Muscle of leg (tissue), 11 donors: ENCODE results near the gene TRUB2. TPM values are rescaled to one million over a fixed set of nuclear protein-coding genes. Genes with fewer than 3 reads are reported as not detected.
A peak's percentile ranks its signal among the peaks of the same experiment; 100 is the strongest.
"Not testable (repeated sequence)": the region's sequence is repeated elsewhere in the genome, so short reads cannot be mapped to it uniquely, and the experiment has no call there.

Experiments
- DNase-seq: peaks from one replicate; pipeline ENCODE4 v3.0.0; 2013
- H3K27ac ChIP-seq: one replicate; pipeline ENCODE4 v1.5.1; 2013; ENCODE audit warnings: mild to moderate bottlenecking, low read length, control low read depth
- H3K27me3 ChIP-seq: one replicate; pipeline ENCODE4 v1.6.1; 2013; ENCODE audit warnings: low read length; ENCODE audit not compliant: control insufficient read depth, insufficient read depth
- H3K36me3 ChIP-seq: one replicate; pipeline ENCODE4 v1.6.1; 2013; ENCODE audit warnings: low read length; ENCODE audit not compliant: control insufficient read depth, insufficient read depth
- H3K4me1 ChIP-seq: one replicate; pipeline ENCODE4 v1.6.1; 2013; ENCODE audit warnings: low read length; ENCODE audit not compliant: control insufficient read depth, insufficient read depth
- H3K4me3 ChIP-seq: one replicate; pipeline ENCODE4 v1.5.1; 2013; ENCODE audit warnings: low read length, control low read depth
- H3K9me3 ChIP-seq: replicated peaks from 2 replicates; pipeline ENCODE4 v1.6.1; 2013; ENCODE audit warnings: low read depth, low read length; ENCODE audit not compliant: control insufficient read depth
- WGBS: methylation state at CpG from one replicate; pipeline ENCODE4 v1.1.5; 2013; ENCODE audit warnings: missing lambda C conversion rate; ENCODE audit not compliant: insufficient coverage; 5-methylcytosine and 5-hydroxymethylcytosine counted together
- polyA plus RNA-seq, 8 donors: library from polyadenylated mRNA; unstranded; fragments of 120-200 nt; gene quantifications; one replicate each; pipeline versions ENCODE4 v1.2.1 to v1.2.3, GENCODE V29; 2013; ENCODE audit warnings: inconsistent platforms in 1 of 8, low replicate concordance in 1 of 8; ENCODE audit not compliant: insufficient read length in 8 of 8, insufficient read depth in 1 of 8
- total RNA-seq: library from RNA; stranded (reverse); fragments of 120-200 nt; gene quantifications from one replicate; pipeline ENCODE4 v1.2.4, GENCODE V29; 2013

The TRUB2 gene
- total and polyA plus RNA-seq, 9 donors = 20.0 to 25.3 (median 23.6) TPM

- peaks cover 48% of the 10 kb centered on the region for H3K36me3 ChIP-seq
- 95% methylated on average over 8 of the region's 8 CpGs for WGBS
- peaks cover 11% of the 10 kb centered on the region for H3K4me1 ChIP-seq
- no peak overlapping the region for H3K27ac ChIP-seq
- DNase-seq = no peak
- no peaks in the 10 kb centered on the region for H3K27me3 ChIP-seq
- no peaks in the 10 kb centered on the region for H3K9me3 ChIP-seq
- no peak overlapping the region for H3K4me3 ChIP-seq
Measured at GRCh38 chr9:128342971-128343680, 20.9 kb upstream of the TRUB2 start.

- no peaks in the 10 kb centered on the region for H3K27me3 ChIP-seq
- peak overlapping the region; percentile 85 for H3K4me3 ChIP-seq
- peaks cover 34% of the 10 kb centered on the region for H3K36me3 ChIP-seq
- peaks cover 11% of the 10 kb centered on the region for H3K4me1 ChIP-seq
- WGBS = 59% methylated on average over 6 of the region's 13 CpGs
- no peaks in the 10 kb centered on the region for H3K9me3 ChIP-seq
- DNase-seq = peak; percentile 61
- H3K27ac ChIP-seq = no peak overlapping the region
Measured at GRCh38 chr9:128341435-128341849, 19.2 kb upstream of the TRUB2 start.

- Histone ChIP-seq H3K27me3 (no peaks in the 10 kb centered on the region), H3K4me1 (peaks cover 11% of the 10 kb centered on the region), H3K4me3 (peak overlapping the region; percentile 85), H3K27ac (peak overlapping the region; percentile 20), H3K9me3 (no peaks in the 10 kb centered on the region), H3K36me3 (peaks cover 32% of the 10 kb centered on the region)
- DNase-seq = no peak
- WGBS = under 1% methylated on average over 39 of the region's 48 CpGs
Measured at GRCh38 chr9:128340691-128341434, 18.6 kb upstream of the TRUB2 start.

- Histone ChIP-seq H3K27ac (peak within 1 kb of the TSS; percentile 51), H3K4me1 (peaks cover 11% of the 10 kb centered on the region), H3K27me3 (no peaks in the 10 kb centered on the region), H3K9me3 (no peaks in the 10 kb centered on the region), H3K4me3 (peak within 1 kb of the TSS; percentile 85), H3K36me3 (peaks cover 29% of the 10 kb centered on the region)
- 7% methylated on average over 72 of the region's 75 CpGs for WGBS
- peak; percentile 82 for DNase-seq
Measured at GRCh38 chr9:128339761-128340690, 17.8 kb upstream of the TRUB2 start, which contains the start of gene SLC27A4. TSS of gene SLC27A4 (plus strand) at chr9:128340527. CDS start at chr9:128343133, 2,606 bp downstream.

GRCh38 chr9:128338852-128339614 lies 16.8 kb upstream of the TRUB2 start:
- DNase-seq, H3K27me3 ChIP-seq, H3K9me3 ChIP-seq, H3K27ac ChIP-seq, H3K4me3 ChIP-seq: not testable (repeated sequence)
- 88% methylated on average over 8 of the region's 15 CpGs for WGBS
- peaks cover 11% of the 10 kb centered on the region for H3K4me1 ChIP-seq
- H3K36me3 ChIP-seq = peaks cover 19% of the 10 kb centered on the region

DNA sequence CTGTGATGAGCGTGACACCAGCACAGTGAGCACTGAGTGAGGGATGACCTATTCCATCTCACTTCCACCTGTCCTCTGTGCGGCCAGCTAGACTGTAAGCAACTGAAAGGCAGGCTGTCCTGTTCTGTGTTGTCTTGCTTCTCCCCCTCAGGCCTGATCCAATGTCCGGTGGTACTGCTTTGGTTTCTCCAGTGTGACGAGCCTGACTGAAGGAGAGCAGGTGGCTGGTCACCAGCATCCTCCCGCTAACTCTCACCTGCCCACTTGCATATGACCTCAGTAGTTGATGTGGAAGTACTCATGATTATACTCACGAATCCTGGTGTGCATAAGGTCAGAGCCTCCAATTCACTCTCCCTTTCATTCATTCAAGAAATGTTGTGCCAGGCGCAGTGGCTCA lies 15.7 kb upstream of the TRUB2 start:
- Histone ChIP-seq H3K36me3 (peaks cover 20% of the 10 kb centered on the region), H3K27me3 (no peaks in the 10 kb centered on the region)

DNA sequence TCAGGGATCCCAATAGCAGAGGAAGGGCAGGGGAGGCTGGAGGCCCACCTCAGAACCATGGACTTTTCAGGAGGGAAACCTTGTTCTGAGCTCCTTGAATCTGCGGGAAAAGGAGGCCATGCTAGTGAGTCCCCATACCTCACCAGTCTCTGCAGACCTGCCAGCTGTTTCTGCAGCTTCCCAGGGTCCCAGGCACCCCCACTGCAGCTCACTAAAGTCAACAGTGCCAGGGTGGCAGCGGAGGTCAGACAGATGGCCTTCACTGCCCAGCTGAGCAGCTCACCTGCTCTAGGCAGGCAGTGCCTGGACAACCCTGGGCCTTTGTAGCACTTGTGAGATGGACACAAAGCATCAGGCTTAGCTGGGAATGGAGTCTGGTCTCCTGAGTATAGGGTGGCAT lies 13.7 kb upstream of the TRUB2 start:
- no peaks in the 10 kb centered on the region for H3K9me3 ChIP-seq
- DNase-seq = no peak
- no peak overlapping the region for H3K27ac ChIP-seq
- no peaks in the 10 kb centered on the region for H3K27me3 ChIP-seq
- 72% methylated on average over 2 of the region's 2 CpGs for WGBS
- peaks cover 6% of the 10 kb centered on the region for H3K4me1 ChIP-seq
- H3K36me3 ChIP-seq = peaks cover 28% of the 10 kb centered on the region
- H3K4me3 ChIP-seq = no peak overlapping the region

More for the DNA sequence above, 15.7 kb upstream of the TRUB2 start:
- 100% methylated on average over 2 of the region's 7 CpGs for WGBS
- Histone ChIP-seq H3K27ac (no peak overlapping the region), H3K9me3 (no peaks in the 10 kb centered on the region), H3K4me3 (no peak overlapping the region), H3K4me1 (peaks cover 11% of the 10 kb centered on the region)
- DNase-seq = no peak

DNA sequence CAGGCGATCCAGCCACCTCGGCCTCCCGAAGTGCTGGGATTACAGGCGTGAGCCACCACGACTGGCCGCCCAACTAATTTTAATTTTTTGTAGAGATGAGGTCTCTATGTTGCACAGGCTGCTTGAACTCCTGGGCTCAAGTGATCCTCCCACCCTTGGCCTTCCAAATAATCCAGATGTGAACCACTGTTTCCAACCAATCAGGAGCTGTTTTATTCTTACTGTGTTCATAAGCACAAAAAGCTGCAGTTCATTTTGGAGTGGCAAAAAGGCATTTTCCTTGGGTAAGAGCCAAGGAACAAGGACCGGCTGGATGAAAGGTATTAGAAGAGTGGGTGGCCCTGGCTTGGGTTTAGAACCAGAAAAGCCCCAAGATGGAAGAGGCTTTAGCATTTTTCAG lies 12.9 kb upstream of the TRUB2 start:
- Histone ChIP-seq H3K27me3 (no peaks in the 10 kb centered on the region), H3K27ac (no peak overlapping the region), H3K9me3 (no peaks in the 10 kb centered on the region), H3K36me3 (peaks cover 28% of the 10 kb centered on the region), H3K4me1 (peaks cover 4% of the 10 kb centered on the region), H3K4me3 (no peak overlapping the region)
- 69% methylated on average over 3 of the region's 7 CpGs for WGBS
- peak; percentile 58 for DNase-seq

DNA sequence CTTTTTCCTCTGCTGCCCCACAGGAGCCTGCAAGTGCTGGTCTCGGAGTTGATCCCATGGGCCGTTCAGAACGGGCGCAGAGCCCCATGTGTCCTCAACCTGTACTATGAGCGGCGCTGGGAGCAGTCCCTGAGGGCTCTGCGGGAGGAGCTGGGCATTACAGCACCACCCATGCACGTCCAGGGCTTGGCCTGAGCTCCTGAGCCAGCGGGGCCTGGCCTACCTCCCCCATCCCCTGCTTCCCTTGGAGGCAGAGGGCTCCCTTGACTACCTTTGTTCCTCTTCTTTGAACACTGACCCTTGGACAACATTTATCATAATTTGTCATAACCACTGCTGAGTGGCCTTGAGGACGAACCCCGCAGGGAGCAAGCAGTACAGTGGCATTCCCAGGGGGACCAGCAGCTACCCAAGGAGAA lies 11.2 kb upstream of the TRUB2 start:
- Histone ChIP-seq H3K36me3 (peaks cover 36% of the 10 kb centered on the region), H3K4me1 (no peaks in the 10 kb centered on the region), H3K4me3 (no peak overlapping the region), H3K9me3 (no peaks in the 10 kb centered on the region), H3K27me3 (no peaks in the 10 kb centered on the region), H3K27ac (no peak overlapping the region)
- WGBS = 82% methylated on average over 11 of the region's 11 CpGs
- DNase-seq = no peak
